Left hindlimb (tissue), 1 donor: ENCODE data around the gene JMJD8.

ENCODE experiments used
- DNase-seq: peaks from one replicate; pipeline ENCODE4 v3.0.0-alpha.2; 2018

The JMJD8 gene

DNA sequence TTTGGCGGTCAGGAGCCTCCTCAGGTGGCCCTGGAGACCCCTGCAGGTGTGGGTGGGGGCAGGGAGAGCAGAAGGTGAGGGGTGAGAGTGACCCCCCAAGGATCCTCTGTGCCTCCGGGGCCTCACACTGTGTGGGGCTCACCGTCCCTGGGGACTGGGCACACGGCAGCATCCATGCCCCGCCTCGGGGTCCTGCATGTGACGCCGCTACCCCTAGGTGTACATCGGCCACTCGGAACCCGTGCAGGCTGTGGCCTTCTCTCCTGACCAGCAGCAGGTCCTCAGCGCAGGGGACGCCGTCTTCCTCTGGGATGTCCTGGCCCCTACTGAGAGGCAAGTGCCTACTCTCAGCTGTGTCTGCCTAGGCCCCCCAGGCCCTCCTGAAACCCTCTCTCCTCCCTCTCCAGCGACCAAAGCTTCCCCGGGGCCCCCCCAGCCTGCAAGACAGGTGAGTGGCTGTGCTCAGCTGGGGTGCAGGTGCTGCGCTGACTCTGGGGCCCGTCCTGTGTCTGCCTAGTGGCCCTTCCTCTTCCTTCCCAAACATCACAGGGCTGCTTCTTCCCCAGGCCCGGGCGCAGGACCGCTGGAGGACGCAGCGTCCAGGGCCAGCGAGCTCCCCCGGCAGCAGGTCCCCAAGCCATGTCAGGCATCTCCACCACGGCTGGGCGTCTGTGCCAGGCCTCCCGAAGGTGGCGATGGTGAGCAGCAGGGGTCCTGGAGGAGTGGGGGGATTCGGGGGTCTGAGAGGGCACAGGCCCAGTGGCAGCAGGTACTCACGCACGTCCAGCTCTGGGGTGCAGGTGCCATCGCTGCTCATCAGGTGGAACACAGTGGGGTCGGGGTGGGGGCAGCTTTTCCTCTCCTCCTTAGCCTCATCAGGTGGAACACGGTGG, 25.2 kb downstream of the JMJD8 start:
- DNase-seq, result no peak

GRCh38 chr16:657487-657886, 26.6 kb downstream of the JMJD8 start:
- no peak for DNase-seq

DNA sequence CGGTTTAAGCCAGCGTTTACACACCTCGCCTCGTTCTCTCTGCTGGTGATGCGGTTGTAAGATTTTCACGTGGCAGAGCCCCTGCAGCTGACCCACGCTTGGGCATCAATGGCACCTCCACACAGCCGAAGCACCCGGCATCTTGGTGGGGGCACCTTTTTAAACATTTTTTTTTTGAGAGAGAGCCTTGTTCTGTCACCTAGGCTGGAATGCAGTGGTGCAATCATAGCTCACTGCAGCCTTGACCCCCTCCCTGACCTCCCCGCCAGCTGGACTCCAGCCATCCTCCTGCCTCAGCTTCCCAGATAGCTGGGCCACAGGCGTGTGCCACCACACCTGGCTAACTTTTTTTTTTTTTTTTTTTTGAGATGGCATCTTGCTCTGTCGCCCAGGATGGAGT, 30.1 kb downstream of the JMJD8 start:
- DNase-seq, result no peak

- DNase-seq, result no peak
Measured at GRCh38 chr16:652454-653305, 31.5 kb downstream of the JMJD8 start.

DNA sequence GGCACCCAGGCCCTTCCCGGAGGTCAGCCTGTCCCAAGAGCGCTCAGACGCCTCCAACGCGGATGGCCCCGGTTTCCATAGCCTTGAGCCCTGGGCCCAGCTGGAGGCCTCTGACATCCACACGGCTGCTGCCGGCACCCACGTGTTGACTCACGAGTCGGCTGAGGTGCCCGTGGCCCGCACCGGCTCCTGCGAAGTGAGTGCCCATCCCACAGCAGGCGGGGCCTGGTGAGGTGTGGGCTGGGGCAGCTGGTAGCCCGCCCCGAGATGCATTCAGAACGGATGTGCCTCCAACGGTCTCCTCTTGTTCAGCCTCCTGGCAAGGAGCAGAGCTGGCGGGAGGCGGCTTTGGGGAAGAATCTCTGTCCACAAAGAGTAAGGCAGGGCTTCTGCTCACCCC, 32.3 kb downstream of the JMJD8 start:
- DNase-seq, result no peak

GRCh38 chr16:649631-650030, 34.5 kb downstream of the JMJD8 start:
- DNase-seq, result no peak

GRCh38 chr16:648781-649589, 35.1 kb downstream of the JMJD8 start, which contains the start of gene WDR90:
Gene WDR90 (plus strand): TSS chr16:649365. CDS start chr16:649417, 52 bp downstream.
- peak; percentile 94 for DNase-seq

DNA sequence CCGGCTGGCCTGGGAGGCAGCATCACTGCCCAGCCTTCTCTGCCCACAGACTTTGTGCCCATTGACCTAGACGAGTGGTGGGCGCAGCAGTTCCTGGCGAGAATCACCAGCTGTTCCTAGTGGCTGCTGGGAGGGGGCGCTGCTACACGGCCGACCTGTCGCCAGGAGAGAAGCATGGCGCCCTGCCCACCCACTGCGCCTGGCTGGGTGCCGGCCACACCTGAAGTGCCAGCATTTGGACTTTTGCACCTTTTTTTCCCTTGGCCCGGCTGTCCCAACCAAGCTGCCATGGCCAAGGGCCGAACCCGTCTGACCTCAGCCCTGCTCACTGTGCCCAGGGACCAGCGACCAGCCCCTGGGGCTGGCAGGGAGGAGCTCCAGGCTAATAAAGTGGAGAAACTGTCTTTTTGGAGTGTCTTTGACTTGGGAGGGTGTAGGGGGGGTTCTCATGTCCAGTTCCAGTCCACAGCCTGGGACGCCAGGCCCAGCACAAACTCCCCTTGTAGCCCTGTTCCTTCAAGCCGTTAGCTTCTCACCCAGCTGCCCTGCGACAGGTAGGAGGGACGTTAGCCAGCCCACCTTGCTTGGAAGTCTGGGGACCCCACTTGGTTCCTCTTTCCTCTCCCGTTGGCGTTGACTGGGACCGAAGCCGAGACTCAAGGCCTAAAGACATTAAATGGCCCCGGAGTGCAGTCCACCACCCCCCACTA, 35.9 kb downstream of the JMJD8 start:
- DNase-seq, result no peak

- no peak for DNase-seq
Measured at GRCh38 chr16:647173-647902, 36.8 kb downstream of the JMJD8 start.

- no peak for DNase-seq
Measured at GRCh38 chr16:646679-647172, 37.4 kb downstream of the JMJD8 start.

GRCh38 chr16:645852-646678, 38.1 kb downstream of the JMJD8 start:
- no peak for DNase-seq

GRCh38 chr16:644556-644955, 39.6 kb downstream of the JMJD8 start:
- no peak for DNase-seq

- DNase-seq, result no peak
Measured at GRCh38 chr16:643050-643368, 41.1 kb downstream of the JMJD8 start.

- no peak for DNase-seq
Measured at GRCh38 chr16:642189-643049, 41.7 kb downstream of the JMJD8 start.

GRCh38 chr16:641326-642188, 42.6 kb downstream of the JMJD8 start, which contains the start of gene MCRIP2:
Gene MCRIP2 (plus strand): TSS chr16:641828. CDS start chr16:641992, 164 bp downstream.
- peak; percentile 76 for DNase-seq

GRCh38 chr16:640614-641013, 43.5 kb downstream of the JMJD8 start:
- DNase-seq, result no peak

DNA sequence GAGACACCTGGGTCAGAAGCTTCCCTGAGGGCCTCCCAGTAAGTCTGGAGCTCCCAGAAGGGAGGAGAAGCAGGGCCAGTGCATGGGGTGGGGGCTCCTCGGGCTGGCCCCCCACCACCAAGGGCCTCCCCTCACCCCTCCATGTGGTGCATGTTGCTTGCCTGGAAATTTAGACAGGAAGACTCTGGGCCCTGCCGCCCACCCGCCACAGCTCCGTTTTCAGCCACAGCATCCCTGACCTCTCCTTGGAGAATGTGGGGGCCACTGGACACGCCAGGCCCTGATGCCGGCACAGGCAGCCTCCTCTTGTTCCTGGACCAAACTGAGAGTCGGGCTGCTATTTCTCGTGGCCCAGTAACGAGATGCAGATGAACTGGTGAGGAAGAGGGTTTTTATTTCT, 45.3 kb downstream of the JMJD8 start:
- no peak for DNase-seq

GRCh38 chr16:638034-638543, 46.0 kb downstream of the JMJD8 start:
- no peak for DNase-seq
